Calu3 (cell line): ENCODE results near the gene ARID1B. TPM values are rescaled to one million over a fixed set of nuclear protein-coding genes. Genes with fewer than 3 reads are reported as not detected.

ENCODE experiments used
- BruUV-seq: library from RNA; stranded (reverse); fragments of 400-500 nt; replicated peaks from 2 replicates; lab custom pipeline; 2021; lab: Mats Ljungman, UMichigan
- CTCF ChIA-PET: fragments of 300-600 bp; sonication (Branson Sonifier 250); formaldehyde crosslinking; loops from one replicate; lab custom pipeline; 2022; ENCODE audit warnings: antibody characterized with exemption; lab: Charles Lee
- DNase-seq: peaks from one replicate; pipeline ENCODE4 v3.0.0; 2022
- H3K27ac Mint-ChIP-seq: one replicate; pipeline ENCODE4 v1.8.0; 2022; ENCODE audit warnings: mixed read lengths; ENCODE audit not compliant: unreplicated experiment
- H3K27me3 Mint-ChIP-seq: one replicate; pipeline ENCODE4 v1.8.0; 2022; ENCODE audit warnings: mixed read lengths; ENCODE audit not compliant: unreplicated experiment
- H3K36me3 Mint-ChIP-seq: one replicate; pipeline ENCODE4 v1.8.0; 2022; ENCODE audit warnings: mild to moderate bottlenecking, moderate library complexity, mixed read lengths; ENCODE audit not compliant: insufficient read depth, unreplicated experiment
- H3K4me1 Mint-ChIP-seq: one replicate; pipeline ENCODE4 v1.8.0; 2022; ENCODE audit warnings: mild to moderate bottlenecking, low read depth, mixed read lengths; ENCODE audit not compliant: unreplicated experiment
- H3K4me3 Mint-ChIP-seq: one replicate; pipeline ENCODE4 v1.8.0; 2022; ENCODE audit warnings: mild to moderate bottlenecking, low read depth, moderate library complexity, mixed read lengths; ENCODE audit not compliant: unreplicated experiment
- H3K9me3 Mint-ChIP-seq: one replicate; pipeline ENCODE4 v1.8.0; 2022; ENCODE audit warnings: low read depth, mixed read lengths; ENCODE audit not compliant: unreplicated experiment
- CTCF ChIP-seq: fragments of 200-600 bp; IDR thresholded peaks from one replicate; pipeline ENCODE4 v1.8.0; 2022; ENCODE audit warnings: antibody characterized with exemption; ENCODE audit not compliant: unreplicated experiment
- intact Hi-C: fragments of 100-400 bp; cut with micrococcal nuclease; formaldehyde crosslinking; loops from one replicate; pipeline ENCODE4 v1.10.0; 2022; ENCODE audit not compliant: unreplicated experiment
- total RNA-seq: library from RNA; stranded (reverse); gene quantifications from 2 replicates; pipeline ENCODE4 v1.2.3, GENCODE V29; 2022

ARID1B gene
- total RNA-seq, 1 experiment from 2014 or later, result 53.5 TPM

- Mint-ChIP-seq H3K27ac (no peak overlapping the region), H3K4me1 (no peaks in the 10 kb centered on the region), H3K4me3 (no peak overlapping the region), H3K27me3 (no peaks in the 10 kb centered on the region), H3K36me3 (no peaks in the 10 kb centered on the region), H3K9me3 (no peaks in the 10 kb centered on the region)
- intact Hi-C loops, result no loop called here
- TF ChIP-seq CTCF, result no peak
- CTCF ChIA-PET, result no interaction called here
- BruUV-seq, result no TSS peak
- DNase-seq, result no peak
Measured at GRCh38 chr6:157077251-157077650, 300.1 kb downstream of the ARID1B start.

DNA sequence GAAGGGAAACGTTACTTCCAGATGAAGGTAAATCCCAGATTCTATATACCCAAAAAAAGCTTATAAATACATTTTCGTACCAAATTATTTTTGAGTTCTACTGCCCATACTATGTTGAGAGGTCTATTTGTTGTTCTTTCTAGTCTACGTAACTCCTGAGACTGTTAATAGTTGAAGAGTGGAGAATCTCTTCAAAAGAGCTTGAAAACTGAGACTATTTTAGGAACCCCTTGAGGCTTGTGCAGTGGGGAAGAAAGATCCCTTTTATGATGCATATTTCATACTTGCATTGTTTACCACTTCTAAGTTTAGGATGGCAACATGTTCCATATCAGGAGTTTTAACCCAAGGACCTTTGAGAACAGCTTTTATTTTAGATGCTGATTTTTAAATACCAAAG, 301.1 kb downstream of the ARID1B start:
- no peak for DNase-seq
- TF ChIP-seq CTCF, result no peak
- Mint-ChIP-seq H3K27ac (no peak overlapping the region), H3K9me3 (no peaks in the 10 kb centered on the region), H3K27me3 (no peaks in the 10 kb centered on the region), H3K36me3 (no peaks in the 10 kb centered on the region), H3K4me1 (no peaks in the 10 kb centered on the region), H3K4me3 (no peak overlapping the region)
- intact Hi-C loops, result no loop called here
- CTCF ChIA-PET, result no interaction called here
- no TSS peak for BruUV-seq

DNA sequence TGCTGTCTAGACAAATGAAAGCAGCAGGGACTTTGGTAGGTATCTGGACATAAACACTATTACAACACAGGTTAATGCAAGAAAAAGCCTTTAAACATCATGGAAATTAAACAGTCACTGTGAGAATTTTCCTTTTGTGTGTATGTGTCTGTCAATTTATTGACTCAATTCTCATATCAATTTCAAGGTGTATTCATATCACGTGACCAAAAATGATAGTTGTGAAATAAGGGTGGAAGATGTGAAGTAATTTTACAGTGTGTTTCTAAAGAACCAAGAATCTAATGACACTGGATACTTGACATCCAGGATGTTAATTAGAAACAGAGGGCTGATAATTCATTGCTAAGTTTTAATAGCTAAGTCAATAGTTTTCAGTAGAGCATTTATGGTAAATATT, 302.1 kb downstream of the ARID1B start:
- Mint-ChIP-seq H3K9me3 (no peaks in the 10 kb centered on the region), H3K4me1 (no peaks in the 10 kb centered on the region), H3K27me3 (no peaks in the 10 kb centered on the region), H3K4me3 (no peak overlapping the region), H3K36me3 (no peaks in the 10 kb centered on the region), H3K27ac (no peak overlapping the region)
- BruUV-seq, result no TSS peak
- CTCF ChIA-PET, result no interaction called here
- intact Hi-C loops, result no loop called here
- no peak for DNase-seq
- TF ChIP-seq CTCF, result no peak

DNA sequence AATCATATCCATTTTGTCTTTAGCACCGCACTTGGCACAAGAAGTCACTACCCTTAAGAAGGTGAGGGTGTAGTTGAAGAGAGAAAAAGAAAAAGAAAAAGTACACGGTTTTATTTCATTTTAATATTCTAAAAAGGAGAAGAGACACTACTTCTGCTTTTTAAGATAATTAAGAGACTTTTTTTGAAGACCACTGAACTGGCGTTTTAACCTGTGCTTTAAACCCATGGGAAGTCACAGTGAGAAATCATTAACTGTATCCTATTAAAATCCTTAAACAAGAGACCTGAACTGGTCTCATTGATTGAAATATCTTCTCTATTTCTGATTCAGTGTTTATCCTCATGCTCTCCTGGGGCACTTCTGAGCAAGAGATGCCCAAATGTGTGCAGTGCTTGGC, 302.6 kb downstream of the ARID1B start:
- H3K4me1 Mint-ChIP-seq, result no peaks in the 10 kb centered on the region

More for the DNA sequence above, 302.6 kb downstream of the ARID1B start:
- CTCF ChIA-PET, result no interaction called here
- H3K4me3 Mint-ChIP-seq, result no peak overlapping the region
- no peak for DNase-seq
- no TSS peak for BruUV-seq
- H3K27ac Mint-ChIP-seq, result no peak overlapping the region
- H3K9me3 Mint-ChIP-seq, result no peaks in the 10 kb centered on the region
- intact Hi-C loops, result no loop called here
- H3K36me3 Mint-ChIP-seq, result no peaks in the 10 kb centered on the region
- H3K27me3 Mint-ChIP-seq, result no peaks in the 10 kb centered on the region
- TF ChIP-seq CTCF, result no peak
